Measurements from ENCODE around the gene GAL3ST2.
A peak's percentile ranks its signal among the peaks of the same experiment; 100 is the strongest.
"Not testable (repeated sequence)": the region's sequence is repeated elsewhere in the genome, so short reads cannot be mapped to it uniquely, and the experiment has no call there.

GAL3ST2 gene

GRCh38 chr2:241748468-241749256, 28.0 kb upstream of the GAL3ST2 start:
- DNase-seq = no peak

- DNase-seq = no peak
These were observed 26.4 kb upstream of the GAL3ST2 start for GRCh38 chr2:241750076-241750840.

GRCh38 chr2:241751152-241751551, 25.5 kb upstream of the GAL3ST2 start:
- DNase-seq = no peak

DNA sequence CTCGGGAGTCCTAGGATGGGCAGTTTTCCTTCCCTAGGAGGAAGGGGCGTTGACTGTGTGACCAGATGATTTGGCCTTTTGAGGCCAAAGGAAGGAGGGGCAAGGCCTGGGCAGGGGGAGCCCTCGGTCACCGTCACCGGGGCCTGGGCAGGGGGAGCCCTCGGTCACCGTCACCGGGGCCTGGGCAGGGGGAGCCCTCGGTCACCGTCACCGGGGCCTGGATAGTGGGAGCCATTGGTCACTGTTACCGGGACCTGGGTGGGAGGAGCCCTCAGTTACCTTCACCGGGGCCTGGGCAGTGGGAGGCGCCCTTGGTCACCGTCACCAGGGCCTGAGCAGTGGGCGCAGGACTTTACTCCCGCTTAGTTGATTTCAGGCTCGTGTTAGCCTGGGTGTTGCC, 24.8 kb upstream of the GAL3ST2 start:
- DNase-seq = no peak

DNA sequence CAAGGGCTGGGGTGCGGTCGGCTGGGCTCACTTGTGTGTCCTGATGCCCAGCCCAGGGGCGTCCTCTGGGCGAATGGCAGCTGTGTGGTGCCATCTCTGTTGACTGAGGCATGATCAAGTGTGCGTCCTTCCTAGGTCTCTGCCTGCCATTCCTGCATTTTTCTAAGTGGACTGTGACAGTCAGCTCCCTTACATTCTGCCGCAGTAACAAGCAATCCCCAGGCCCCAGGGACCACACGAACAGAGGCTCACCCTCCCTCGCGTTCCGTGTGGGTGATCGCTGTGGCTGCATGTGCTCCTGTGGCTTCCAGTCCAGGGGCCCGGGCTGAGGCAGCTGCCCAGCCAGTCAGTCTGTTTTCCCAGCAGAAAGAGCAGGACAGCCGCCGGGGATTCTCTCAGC, 24.4 kb upstream of the GAL3ST2 start:
- no peak for DNase-seq

- DNase-seq = no peak
These were observed 23.8 kb upstream of the GAL3ST2 start for GRCh38 chr2:241752689-241753276.

- no peak for DNase-seq
These were observed 23.1 kb upstream of the GAL3ST2 start for GRCh38 chr2:241753493-241753892.

DNA sequence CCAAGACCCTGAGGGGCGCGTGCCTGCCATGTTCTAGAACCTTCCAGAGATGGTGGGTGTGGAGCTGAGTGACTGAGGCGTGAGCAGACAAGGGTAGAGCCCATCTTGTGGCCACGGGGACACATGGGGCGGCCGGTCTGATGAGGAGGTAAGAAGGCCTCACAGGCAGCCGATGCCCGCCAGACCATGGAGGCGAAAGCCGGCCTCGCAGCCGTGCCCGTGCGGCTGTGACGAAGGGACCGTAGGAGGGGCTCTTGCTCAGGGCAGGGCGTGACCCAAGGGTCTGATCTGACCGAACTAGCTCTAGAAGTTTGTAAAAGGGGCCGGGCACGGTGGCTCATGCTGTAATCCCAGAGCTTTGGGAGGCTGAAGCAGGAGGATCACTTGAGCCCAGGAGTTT, 22.6 kb upstream of the GAL3ST2 start:
- no peak for DNase-seq

DNA sequence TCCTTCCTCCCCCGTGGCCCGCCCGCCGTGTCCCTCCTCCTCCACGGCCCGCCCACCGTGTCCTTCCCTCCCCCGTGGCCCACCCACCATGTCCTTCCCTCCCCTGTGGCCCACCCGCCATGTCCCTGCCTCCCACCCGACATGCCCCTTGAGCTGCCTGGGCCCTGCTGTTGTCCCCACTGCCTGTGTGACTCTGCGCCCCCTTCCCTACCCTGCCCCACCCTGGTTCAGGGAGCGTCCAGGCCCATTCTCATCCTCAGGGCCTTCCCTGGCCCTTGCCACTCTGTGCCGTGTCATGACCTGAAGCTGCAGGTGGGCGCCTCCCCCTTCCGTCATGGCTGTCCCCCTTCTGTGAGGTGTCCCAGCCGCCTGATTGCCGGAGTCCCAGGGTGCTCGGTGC, 21.5 kb upstream of the GAL3ST2 start:
- no peak for DNase-seq

GRCh38 chr2:241755777-241756176, 20.8 kb upstream of the GAL3ST2 start:
- DNase-seq = no peak

DNA sequence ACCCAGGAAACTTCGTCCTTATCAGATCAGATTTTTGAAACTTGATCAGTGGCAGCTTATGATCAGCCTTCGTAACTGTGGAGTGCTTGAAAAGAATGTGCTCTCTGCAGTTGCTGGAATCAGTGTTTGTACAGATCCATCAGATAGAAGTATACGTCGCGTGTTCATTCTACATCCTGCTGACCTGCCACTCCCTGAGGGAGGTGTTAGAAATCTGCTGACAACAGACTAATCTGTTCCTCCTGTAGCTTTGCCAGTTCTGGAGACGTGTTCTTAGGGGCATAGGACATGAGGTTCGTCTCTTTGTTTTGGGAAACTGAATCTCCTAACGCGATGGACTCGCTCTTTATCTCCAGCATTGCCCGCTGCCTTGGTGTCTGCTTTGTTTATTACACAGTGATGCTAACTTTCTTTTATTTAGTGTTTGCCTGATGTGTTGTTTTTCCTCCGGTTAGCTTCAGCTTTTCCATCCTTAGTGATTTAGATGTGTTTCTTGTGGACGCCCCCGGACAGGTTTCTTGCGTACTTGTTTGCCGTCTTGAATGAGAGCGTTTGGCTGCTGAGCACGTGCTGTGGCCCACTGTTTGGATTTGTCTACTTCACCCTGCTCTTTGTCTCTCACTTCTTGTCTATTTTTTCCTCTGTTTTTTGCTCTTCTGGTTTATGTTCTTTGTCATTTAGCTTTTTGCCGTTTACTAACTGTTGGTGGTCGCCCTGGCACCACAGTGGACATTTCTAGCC, 17.4 kb upstream of the GAL3ST2 start:
- DNase-seq = no peak

DNA sequence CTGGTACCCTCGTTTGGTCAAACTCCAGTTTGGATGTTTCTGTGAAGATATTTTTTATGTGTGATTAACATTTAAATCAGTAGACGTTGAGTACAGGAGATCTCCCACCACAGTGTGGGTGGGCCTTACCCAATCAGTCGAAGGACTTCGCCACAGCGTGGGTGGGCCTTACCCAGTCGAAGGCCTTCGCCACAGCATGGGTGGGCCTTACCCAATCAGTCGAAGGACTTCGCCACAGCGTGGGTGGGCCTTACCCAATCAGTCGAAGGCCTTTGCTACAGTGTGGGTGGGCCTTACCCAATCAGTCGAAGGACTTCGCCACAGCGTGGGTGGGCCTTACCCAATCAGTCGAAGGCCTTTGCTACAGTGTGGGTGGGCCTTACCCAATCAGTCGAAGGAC, 16.7 kb upstream of the GAL3ST2 start:
- DNase-seq = not testable (repeated sequence)

GRCh38 chr2:241760301-241760771, 16.3 kb upstream of the GAL3ST2 start:
- DNase-seq = no peak

GRCh38 chr2:241762321-241762932, 14.2 kb upstream of the GAL3ST2 start:
- DNase-seq = no peak

- peak in 1 of 2 donors; percentile 45 for DNase-seq
These were observed 13.7 kb upstream of the GAL3ST2 start for GRCh38 chr2:241762933-241763369.

DNA sequence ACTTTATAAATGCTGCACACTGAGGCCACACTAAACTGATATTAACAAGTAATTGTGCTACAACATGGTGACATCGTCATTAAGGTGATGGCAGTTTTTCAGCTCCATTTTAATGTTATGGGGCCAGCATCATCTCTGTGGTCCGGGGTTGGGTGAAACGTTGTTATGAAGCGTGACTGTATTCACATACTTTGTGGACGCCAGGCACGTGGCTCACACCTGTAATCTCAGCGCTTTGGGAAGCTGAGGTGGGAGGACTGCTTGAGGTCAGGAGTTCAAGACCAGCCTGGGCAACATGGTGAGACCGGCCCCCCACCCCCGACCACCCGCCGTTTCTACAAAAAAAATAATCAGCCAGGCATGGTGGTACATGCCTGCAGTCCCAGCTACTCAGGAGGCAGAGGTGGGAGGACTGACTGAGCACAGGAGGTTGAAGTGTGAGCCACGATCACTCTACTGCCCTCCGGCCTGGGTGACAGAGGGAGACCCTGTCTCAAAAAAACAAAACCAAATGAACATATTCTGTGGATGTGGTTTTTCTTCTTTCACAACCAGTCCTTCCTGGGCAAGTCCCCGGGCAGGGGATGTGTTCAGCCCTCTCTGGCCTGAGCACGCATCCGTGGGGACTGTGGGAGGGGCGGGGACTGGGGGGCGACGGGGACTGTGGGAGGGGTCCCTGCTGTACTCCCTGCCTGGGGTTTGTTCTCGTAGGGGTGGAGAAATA, 12.9 kb upstream of the GAL3ST2 start:
- no peak for DNase-seq

DNA sequence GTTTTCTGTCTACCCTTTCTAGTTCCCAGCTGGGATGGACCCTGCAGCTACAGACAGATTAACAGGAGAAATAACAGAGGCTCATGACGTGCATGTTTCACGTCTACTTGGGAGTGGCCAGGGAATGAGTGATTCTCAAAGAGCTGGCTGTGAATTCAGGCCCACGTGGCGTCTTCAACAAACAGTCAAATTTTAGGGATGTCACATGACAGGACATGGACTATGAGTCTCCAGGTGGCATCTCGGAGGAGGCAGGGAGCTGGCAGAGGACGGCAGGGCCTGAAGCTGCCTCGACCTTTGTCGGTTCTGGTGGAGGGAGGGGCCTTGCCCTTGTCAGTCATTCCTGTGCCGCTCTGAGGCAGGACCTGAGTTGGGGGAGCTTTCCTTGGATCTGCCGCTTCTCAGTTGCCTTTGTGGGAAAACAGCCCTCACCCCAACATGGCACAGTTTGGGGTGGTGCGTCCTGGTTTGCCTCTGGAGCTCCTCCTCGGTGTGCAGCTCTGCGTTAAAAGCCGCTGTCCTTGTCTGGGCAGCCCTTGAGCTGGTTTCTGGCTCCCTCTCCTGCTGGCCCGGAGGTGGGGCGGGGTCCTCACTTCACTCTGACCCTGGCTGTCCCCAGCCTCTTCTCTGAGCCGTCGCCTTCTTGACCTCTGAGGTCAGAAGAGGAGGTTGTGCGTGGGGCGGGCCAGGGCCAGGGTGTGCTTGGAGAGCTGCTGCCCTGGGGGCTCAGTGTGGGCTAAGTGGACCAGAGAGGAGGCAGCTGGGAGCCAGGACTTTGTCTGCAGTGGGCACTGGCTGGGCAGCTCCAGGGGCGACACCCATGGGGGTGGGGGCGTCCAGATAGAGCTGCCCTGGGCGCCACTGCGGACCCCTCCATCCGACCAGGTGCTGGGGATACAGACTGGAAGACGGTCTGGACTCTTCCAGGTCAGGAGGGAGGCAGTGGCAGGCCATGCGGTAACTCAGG, 12.1 kb upstream of the GAL3ST2 start:
- no peak for DNase-seq

DNA sequence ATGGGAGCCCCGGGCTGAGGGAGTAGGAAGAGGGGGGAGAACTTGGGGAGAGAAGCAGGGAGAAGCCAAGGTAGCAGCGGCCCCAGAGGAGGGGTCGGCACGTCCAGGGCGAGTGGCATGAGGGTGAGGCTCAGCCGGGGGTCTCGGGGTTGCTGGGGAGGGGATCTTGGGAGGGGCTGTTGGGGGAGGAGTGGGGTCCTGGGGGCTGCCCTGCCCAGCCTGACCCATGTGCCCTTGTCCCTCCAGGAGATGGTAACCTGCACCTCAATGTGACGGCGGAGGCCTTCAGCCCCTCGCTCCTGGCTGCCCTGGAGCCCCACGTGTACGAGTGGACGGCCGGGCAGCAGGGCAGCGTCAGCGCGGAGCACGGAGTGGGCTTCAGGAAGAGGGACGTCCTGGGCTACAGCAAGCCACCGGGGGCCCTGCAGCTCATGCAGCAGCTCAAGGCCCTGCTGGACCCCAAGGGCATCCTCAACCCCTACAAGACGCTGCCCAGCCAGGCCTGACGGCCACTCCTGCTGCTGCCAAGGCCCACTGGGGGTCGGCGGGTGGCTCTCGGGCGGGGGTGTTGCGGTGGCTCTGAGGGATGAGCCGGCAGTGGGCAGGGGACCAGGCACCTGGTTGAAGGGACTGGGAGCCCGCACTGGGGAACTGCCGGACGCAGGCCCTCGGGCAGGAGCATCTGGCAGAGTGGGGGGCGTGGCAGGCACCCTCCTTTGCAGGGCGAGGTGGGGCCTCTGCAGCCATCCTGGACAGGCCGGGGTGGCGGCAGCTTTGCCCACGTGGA, 9.0 kb upstream of the GAL3ST2 start:
- no peak for DNase-seq

- DNase-seq = no peak
These were observed 8.3 kb upstream of the GAL3ST2 start for GRCh38 chr2:241768251-241768711.

DNA sequence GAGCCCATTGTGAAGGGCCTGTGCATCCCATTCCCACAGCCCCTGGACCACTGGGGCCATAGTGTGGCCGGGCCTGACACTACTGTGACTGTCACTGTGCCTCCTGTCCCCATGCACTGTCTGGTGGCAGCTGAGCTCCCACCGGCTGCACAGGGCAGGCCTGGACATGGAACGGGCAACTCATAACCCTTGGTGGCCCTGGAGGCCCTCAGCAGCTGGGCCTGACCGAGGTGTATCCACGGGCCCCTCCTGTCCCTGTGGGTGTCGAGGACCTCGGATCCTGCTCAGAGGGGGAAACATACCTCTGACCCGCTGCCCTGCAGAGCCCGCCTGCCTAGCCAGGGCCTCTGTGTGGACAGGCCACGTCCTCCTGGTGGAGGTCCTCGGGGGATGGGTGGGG, 7.8 kb upstream of the GAL3ST2 start:
- no peak for DNase-seq

Measured in stimulated activated CD4-positive, alpha-beta T cell treated with anti-CD3 and anti-CD28 coated beads, Interleukin-2, amount 100 ng/mL, for 48 hours (primary cell).